GM21825 (cell line): ENCODE measurements around the gene EPX.
A peak's percentile ranks its signal among the peaks of the same experiment; 100 is the strongest.

Experiments used
- ATAC-seq: cut with Tn5 transposase; IDR thresholded peaks from one replicate; pipeline ENCODE4 v1.9.1; 2021; ENCODE audit warnings: mild to moderate bottlenecking, moderate library complexity; ENCODE audit not compliant: unreplicated experiment

Gene EPX

DNA sequence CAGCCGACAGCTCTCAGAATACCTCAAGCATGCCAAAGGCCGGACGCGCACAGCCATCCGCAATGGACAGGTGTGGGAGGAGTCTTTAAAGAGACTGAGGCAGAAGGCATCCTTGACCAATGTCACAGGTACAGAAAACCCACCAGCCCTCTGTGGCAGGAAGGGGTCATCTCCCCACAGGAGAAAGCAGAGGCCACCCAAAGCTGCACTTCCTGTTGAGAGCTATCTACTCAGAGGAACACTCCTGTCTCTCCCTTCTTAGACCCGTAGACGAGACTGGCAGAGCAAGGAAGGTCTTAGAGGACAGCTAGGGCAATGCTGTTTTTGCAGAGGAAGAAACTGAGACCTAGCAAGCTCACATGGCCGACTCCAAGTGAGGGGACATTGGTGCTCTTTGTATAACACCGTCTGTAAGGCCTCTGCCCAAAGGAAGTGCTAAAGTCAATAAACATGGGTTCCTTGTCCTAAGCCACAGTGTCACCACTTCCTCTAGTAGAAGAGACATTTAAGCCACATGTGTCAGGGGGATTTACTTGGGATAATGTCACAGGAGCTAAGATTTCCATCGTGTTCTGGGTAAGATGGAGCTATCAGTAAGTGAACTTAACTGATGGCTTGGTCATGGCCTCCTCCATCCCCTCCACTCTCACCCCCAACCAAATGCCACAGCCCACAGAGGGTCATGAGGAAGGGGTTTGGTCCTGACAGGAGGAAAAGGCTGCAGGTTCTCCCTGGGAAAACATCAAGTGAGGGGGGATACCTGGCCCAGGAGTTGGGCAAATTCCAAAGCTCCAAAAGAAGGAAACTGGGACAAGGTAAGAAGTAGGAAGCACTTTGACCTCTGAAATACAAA is 55.2 kb downstream of the EPX start:
- ATAC-seq = no peak

DNA sequence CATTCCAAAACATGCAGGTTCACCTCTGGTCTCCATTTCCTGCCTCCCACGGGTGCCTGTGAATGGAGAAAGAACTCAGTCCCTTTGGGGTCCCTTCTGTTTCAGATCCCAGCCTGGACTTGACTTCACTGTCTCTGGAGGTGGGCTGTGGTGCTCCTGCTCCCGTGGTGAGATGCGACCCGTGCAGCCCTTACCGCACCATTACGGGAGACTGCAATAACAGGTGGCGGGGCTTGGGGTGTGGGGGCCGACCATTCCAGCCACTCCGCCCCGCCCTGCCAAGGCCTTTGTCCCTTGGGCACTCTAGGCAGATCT is 56.4 kb downstream of the EPX start:
- no peak for ATAC-seq

DNA sequence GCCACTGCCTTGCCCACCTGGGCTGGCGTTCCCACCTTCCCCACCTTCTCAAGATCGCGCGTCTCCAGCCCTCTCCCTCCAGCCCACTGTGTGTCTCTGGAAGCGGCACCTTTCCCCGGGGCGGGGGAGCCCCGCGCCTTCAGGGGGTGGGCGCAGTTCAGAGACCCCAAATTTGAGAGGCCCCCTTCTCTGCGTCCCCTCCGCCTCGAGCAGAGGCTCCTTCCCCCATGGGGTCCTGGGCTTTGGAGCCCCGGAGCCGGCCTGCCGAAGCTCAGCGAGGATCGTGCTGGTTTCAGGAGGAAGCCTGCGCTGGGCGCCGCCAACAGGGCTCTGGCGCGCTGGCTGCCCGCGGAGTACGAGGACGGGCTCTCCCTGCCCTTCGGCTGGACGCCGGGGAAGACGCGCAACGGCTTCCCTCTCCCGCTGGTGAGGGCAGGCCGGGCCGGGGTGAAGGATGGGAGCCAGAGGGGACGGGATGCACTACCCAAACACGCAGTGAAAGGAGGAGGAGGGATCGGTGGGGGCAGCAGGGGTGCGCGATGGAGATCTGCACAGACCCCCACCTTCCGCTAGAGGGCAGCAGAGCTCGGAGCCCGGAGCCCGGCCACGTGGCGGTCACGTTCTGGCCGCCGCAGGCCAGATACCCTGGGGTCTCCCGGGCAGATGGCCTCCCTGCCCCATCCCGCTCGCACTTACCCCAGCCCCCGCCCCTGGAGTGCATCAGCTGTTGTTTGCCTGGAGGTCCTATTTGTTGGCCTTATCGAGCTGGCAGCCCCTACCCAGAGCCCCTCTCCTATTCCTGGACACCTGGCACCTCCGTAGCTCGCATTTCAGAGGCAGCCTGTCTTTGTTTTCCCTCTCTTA is 57.0 kb downstream of the EPX start:
- ATAC-seq = peak; percentile 72

DNA sequence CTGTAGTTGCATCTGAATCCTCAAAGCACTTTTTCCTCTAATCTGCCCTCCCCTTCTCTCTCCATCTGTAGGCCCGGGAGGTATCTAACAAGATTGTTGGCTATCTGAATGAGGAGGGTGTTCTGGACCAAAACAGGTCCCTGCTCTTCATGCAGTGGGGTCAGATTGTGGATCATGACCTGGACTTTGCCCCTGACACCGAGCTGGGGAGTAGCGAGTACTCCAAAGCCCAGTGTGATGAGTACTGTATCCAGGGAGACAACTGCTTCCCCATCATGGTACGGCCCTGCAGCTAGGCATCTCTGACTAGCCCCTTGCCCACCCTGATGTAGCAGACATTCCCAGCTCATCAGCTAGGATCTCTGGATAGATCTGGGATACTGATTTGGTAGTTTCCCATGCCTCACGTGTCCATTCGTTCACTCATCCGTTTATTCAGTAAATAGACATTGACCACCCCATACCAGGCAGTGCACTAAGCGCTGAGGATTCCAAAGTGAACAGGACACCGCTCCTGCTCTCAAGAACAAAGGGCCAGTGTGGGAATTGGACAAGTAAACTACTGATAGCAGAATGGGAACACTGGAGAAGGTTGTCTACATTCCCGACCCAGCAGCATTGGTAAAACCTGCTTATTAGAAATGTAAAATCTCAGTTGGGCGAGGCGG is 58.0 kb downstream of the EPX start:
- no peak for ATAC-seq

DNA sequence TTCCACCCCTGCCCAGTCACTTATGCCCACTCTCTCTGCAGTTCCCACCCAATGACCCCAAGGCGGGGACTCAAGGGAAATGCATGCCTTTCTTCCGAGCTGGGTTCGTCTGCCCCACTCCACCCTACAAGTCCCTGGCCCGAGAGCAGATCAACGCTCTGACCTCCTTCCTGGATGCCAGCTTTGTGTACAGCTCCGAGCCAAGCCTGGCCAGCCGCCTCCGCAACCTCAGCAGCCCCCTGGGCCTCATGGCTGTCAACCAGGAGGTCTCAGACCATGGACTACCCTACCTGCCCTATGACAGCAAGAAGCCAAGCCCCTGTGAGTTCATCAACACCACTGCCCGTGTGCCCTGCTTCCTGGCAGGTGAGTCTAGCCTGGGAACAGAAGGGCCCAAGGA is 59.6 kb downstream of the EPX start:
- ATAC-seq = no peak

DNA sequence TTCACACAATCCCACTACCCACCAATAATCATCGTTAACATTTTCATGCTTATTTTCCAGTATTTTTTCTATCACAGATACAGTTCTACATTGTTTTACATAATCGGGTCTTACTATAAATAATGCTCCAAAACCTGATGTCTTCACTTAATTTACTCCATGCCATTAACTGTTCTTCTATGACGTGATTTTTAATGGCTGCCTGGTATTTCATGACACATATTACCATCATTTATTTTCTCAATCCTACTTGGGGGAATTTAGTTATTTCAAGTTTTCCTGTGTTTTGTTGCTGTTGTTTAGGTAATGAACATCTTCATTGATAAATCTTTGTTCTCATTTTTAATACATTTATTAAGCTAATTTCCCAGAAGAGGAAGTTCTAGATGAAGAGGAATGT is 60.6 kb downstream of the EPX start:
- no peak for ATAC-seq
